Activated naive CD4-positive, alpha-beta T cell treated with anti-CD3 and anti-CD28 coated beads for 36 hours (primary cell): Measurements from ENCODE around the gene CALCOCO1. TPM values are rescaled to one million over a fixed set of nuclear protein-coding genes. Genes with fewer than 3 reads are reported as not detected.
"Not testable (repeated sequence)": the region's sequence is repeated elsewhere in the genome, so short reads cannot be mapped to it uniquely, and the experiment has no call there.

Experiments
- CTCF ChIA-PET: fragments of 350-600 bp; sonication (Branson Sonifier 250); formaldehyde crosslinking; loops from one replicate; lab custom pipeline; 2021; ENCODE audit warnings: antibody characterized with exemption; lab: Charles Lee
- DNase-seq: peaks from one replicate; pipeline ENCODE4 v3.0.0-alpha.2; 2020
- H3K27ac Mint-ChIP-seq: one replicate; pipeline ENCODE4 v1.8.0; 2021; ENCODE audit warnings: mild to moderate bottlenecking, mixed read lengths
- H3K27me3 Mint-ChIP-seq: one replicate; pipeline ENCODE4 v1.8.0; 2021; ENCODE audit warnings: low read depth, mixed read lengths
- H3K36me3 Mint-ChIP-seq: one replicate; pipeline ENCODE4 v1.8.0; 2021; ENCODE audit warnings: low read depth, mixed read lengths
- H3K4me1 Mint-ChIP-seq: one replicate; pipeline ENCODE4 v1.8.0; 2021; ENCODE audit warnings: low read depth, mixed read lengths
- H3K4me3 Mint-ChIP-seq: one replicate; pipeline ENCODE4 v1.8.0; 2021; ENCODE audit warnings: mild to moderate bottlenecking, moderate library complexity, mixed read lengths
- H3K9me3 Mint-ChIP-seq: one replicate; pipeline ENCODE4 v1.8.0; 2021; ENCODE audit warnings: mixed read lengths
- intact Hi-C: fragments of 100-400 bp; cut with micrococcal nuclease; formaldehyde crosslinking; loops from one replicate; pipeline ENCODE4 v1.15.1; 2023
- total RNA-seq, 2 experiments: library from RNA; stranded (reverse); gene quantifications; one replicate each; pipeline ENCODE4 v1.2.3, GENCODE V29; 2021

CALCOCO1 gene, protein sequence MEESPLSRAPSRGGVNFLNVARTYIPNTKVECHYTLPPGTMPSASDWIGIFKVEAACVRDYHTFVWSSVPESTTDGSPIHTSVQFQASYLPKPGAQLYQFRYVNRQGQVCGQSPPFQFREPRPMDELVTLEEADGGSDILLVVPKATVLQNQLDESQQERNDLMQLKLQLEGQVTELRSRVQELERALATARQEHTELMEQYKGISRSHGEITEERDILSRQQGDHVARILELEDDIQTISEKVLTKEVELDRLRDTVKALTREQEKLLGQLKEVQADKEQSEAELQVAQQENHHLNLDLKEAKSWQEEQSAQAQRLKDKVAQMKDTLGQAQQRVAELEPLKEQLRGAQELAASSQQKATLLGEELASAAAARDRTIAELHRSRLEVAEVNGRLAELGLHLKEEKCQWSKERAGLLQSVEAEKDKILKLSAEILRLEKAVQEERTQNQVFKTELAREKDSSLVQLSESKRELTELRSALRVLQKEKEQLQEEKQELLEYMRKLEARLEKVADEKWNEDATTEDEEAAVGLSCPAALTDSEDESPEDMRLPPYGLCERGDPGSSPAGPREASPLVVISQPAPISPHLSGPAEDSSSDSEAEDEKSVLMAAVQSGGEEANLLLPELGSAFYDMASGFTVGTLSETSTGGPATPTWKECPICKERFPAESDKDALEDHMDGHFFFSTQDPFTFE
- total RNA-seq, result 1 to 10 TPM; 8.1 to 8.3 TPM

DNA sequence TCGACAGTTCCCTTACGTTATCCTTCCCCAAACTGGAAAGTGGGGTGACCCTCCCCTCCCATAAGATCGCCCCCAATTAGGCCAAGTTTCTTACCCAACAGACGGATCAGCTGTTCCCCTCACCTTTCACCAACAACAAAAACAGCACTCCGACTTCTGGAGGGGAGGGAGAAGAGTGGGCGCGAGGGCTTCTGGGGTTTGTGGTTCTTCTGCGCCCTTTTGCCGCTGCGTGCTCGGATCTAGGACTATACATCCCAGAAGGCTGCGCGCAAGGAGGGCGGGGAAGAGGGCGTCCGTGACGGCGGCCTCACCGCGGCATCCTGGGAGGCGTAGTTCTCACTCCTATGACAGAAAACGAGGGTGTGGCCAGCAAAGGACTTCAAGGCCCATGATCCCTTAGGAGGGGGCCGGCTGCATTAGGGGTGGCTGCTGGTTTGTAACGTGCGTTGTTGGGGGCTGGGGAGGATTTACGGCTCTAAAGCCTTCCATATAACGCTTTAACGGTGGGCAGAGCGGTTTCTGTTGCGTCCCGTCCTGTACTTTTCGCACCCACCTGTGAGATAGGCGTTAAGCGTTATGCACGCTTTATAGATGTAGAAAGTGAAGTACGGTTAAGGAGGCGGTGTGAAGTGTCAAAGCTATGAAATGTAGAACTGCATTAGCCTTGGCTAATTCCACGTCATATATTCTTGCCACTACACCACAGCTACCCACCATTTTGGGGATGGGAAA lies at the start of gene CALCOCO1:
Gene CALCOCO1, minus strand, starts transcription at position 143 of the 732 bp plus-strand sequence. CDS start 2,210 bp downstream, outside the sequence.
- Mint-ChIP-seq H3K9me3 (no peaks in the 10 kb centered on the region), H3K36me3 (no peaks in the 10 kb centered on the region), H3K27me3 (no peaks in the 10 kb centered on the region), H3K4me3 (peak within 1 kb of the TSS; percentile 92), H3K27ac (peak within 1 kb of the TSS; percentile 87), H3K4me1 (peaks cover 16% of the 10 kb centered on the region)
- DNase-seq, result peak; percentile 99
- intact Hi-C loops, result loop anchor here (1.0 to 5.0 kb wide), 10 partner anchors 16 to 721 kb away; partner anchors contain the start of genes ATF7, ATP5MC2, COPZ1 and EIF4B
- CTCF ChIA-PET, result interaction anchor here (1.4 to 13.6 kb wide), 3 partner anchors 18 to 52 kb away, joined by 4 to 231 read pairs (median 9); partner anchors contain the start of gene ATP5MC2

GRCh38 chr12:53776872-53777271 lies 49.6 kb upstream of the CALCOCO1 start:
- Mint-ChIP-seq H3K4me3 (no peak overlapping the region), H3K27me3 (peaks cover 21% of the 10 kb centered on the region), H3K9me3 (no peaks in the 10 kb centered on the region), H3K36me3 (no peaks in the 10 kb centered on the region), H3K27ac (no peak overlapping the region), H3K4me1 (no peaks in the 10 kb centered on the region)
- CTCF ChIA-PET, result no interaction called here
- intact Hi-C loops, result no loop called here
- no peak for DNase-seq

DNA sequence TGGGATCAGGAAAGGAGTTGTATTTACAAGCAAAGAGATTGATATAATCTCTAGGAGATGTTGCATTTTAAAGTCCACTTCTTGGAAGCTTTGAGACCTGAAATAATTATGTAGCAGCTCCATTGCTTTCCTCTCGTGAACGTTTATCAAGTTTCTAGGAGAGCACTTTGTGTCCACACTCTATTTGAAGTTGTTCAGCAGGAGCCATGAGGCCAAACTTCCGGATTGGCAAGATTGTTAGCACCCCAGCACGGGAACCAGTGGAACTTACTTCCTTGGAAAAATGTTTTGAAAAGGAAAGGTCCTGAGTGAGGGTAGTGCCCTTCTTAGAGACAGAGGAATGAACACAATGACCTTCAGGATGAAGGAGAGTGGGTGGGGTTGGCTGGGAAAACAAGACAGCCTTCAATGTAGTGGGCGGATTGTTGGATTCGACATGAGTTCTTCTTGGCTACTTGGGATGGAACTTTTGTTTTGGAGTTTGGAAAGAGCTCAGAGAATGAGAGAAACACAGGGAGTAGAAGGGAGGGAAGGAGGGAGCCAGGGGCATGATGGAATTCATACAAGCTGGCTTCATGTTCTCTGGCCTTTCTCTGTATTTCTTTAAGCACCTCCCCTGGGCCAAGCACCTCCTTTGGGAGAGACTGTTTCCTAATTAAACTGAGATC lies 48.4 kb upstream of the CALCOCO1 start:
- Mint-ChIP-seq H3K36me3 (no peaks in the 10 kb centered on the region), H3K9me3 (no peaks in the 10 kb centered on the region), H3K27ac (no peak overlapping the region), H3K4me1 (no peaks in the 10 kb centered on the region), H3K4me3 (no peak overlapping the region), H3K27me3 (peaks cover 19% of the 10 kb centered on the region)
- DNase-seq, result no peak
- CTCF ChIA-PET, result interaction anchor here (0.6 to 1.0 kb wide), 2 partner anchors 15 to 19 kb away, joined by 3 to 4 read pairs; no protein-coding TSS in a partner anchor
- intact Hi-C loops, result no loop called here

DNA sequence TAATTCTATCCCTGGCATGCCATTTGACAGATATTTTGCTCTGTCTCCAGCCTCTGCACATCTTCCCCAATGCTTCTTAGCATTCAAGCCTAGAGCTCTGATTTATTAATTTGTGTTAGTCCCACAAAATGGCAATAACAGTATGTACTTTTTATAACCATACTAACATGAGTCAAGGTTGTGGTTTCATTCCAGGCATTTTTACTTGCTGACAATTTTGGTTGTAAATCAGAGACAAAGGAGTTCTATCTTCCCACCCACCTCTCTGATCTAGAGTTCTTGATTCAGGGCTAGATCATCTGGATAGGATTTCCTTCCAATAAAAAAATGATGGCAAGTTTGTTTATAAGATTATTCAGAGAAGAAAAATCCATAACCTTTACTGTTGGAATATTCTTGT lies 43.0 kb upstream of the CALCOCO1 start:
- Mint-ChIP-seq H3K27ac (no peak overlapping the region), H3K27me3 (peaks cover 35% of the 10 kb centered on the region), H3K9me3 (no peaks in the 10 kb centered on the region), H3K4me1 (no peaks in the 10 kb centered on the region), H3K4me3 (no peak overlapping the region), H3K36me3 (no peaks in the 10 kb centered on the region)
- DNase-seq, result no peak
- intact Hi-C loops, result no loop called here
- CTCF ChIA-PET, result no interaction called here

- Mint-ChIP-seq H3K27me3 (peaks cover 37% of the 10 kb centered on the region), H3K36me3 (no peaks in the 10 kb centered on the region), H3K4me1 (no peaks in the 10 kb centered on the region), H3K27ac (no peak overlapping the region), H3K4me3 (no peak overlapping the region), H3K9me3 (no peaks in the 10 kb centered on the region)
- no peak for DNase-seq
- intact Hi-C loops, result no loop called here
- CTCF ChIA-PET, result interaction anchor here (0.5 to 1.5 kb wide), 3 partner anchors 23 to 231 kb away, joined by 3 to 6 read pairs (median 3); no protein-coding TSS in a partner anchor
Observed at GRCh38 chr12:53768976-53769375, 41.7 kb upstream of the CALCOCO1 start.

GRCh38 chr12:53766881-53767280 lies 39.6 kb upstream of the CALCOCO1 start:
- DNase-seq, result no peak
- CTCF ChIA-PET, result no interaction called here
- intact Hi-C loops, result no loop called here
- H3K9me3 Mint-ChIP-seq, result no peaks in the 10 kb centered on the region
- no peak overlapping the region for H3K4me3 Mint-ChIP-seq
- no peaks in the 10 kb centered on the region for H3K36me3 Mint-ChIP-seq
- H3K27me3 Mint-ChIP-seq, result peaks cover 45% of the 10 kb centered on the region
- no peak overlapping the region for H3K27ac Mint-ChIP-seq
- no peaks in the 10 kb centered on the region for H3K4me1 Mint-ChIP-seq

DNA sequence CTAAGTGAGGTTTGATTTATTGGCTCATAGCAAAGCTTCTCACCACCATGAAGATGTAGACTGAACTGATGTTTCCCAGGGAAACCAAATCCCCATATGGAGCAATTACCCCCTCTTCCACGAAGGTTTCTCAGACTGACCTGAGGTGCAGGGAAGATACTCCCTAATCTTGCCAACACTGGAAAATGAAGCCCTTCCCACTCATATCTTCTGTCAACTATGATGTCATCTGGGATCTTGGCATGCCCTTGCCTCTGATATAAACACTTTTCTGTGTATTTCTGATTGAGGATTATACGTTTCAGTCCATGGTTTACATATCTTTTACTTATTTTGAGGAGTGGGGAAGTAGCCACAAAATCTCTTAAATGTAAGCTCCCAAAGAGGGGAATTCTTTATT lies 38.6 kb upstream of the CALCOCO1 start:
- intact Hi-C loops, result no loop called here
- H3K27ac Mint-ChIP-seq, result no peak overlapping the region
- no peaks in the 10 kb centered on the region for H3K36me3 Mint-ChIP-seq
- DNase-seq, result no peak
- H3K4me3 Mint-ChIP-seq, result no peak overlapping the region
- no peaks in the 10 kb centered on the region for H3K9me3 Mint-ChIP-seq
- H3K4me1 Mint-ChIP-seq, result no peaks in the 10 kb centered on the region
- CTCF ChIA-PET, result interaction anchor here (0.6 to 2.1 kb wide), 5 partner anchors 9 to 243 kb away, joined by 4 to 13 read pairs (median 6); partner anchors contain the start of gene HOXC8
- peaks cover 43% of the 10 kb centered on the region for H3K27me3 Mint-ChIP-seq

DNA sequence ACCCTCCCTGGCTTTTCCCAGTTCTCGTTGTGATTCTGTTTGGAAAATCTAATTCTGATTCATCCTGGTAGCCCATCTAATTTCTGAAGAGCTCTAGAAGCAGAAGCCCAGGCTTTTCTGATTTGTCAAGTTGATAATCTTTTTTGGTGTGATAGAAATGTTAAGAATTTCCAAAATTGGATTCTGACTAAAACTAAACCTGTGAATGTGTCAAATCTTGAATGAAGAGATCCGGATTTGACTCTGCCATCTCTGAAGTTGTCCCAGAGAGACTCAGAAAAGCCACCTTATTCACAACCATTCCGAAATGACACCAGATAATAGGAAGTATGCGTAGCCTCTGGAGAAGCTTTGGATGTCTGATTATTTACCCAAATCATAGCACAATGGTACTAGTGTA lies 37.4 kb upstream of the CALCOCO1 start:
- CTCF ChIA-PET, result interaction anchor here (0.6 to 2.1 kb wide), 6 partner anchors 8 to 256 kb away, joined by 3 to 13 read pairs (median 5); no protein-coding TSS in a partner anchor
- Mint-ChIP-seq H3K36me3 (no peaks in the 10 kb centered on the region), H3K4me1 (no peaks in the 10 kb centered on the region), H3K9me3 (no peaks in the 10 kb centered on the region), H3K27me3 (peaks cover 44% of the 10 kb centered on the region), H3K4me3 (no peak overlapping the region), H3K27ac (no peak overlapping the region)
- DNase-seq, result no peak
- intact Hi-C loops, result no loop called here

- H3K4me1 Mint-ChIP-seq, H3K36me3 Mint-ChIP-seq, H3K9me3 Mint-ChIP-seq, H3K27ac Mint-ChIP-seq, CTCF ChIA-PET, intact Hi-C loops, DNase-seq, H3K4me3 Mint-ChIP-seq: not testable (repeated sequence)
- H3K27me3 Mint-ChIP-seq, result peaks cover 60% of the 10 kb centered on the region
Observed at GRCh38 chr12:53762793-53763192, 35.5 kb upstream of the CALCOCO1 start.

- Mint-ChIP-seq H3K4me1 (peaks cover 7% of the 10 kb centered on the region), H3K36me3 (no peaks in the 10 kb centered on the region), H3K9me3 (no peaks in the 10 kb centered on the region), H3K27ac (no peak overlapping the region), H3K4me3 (no peak overlapping the region), H3K27me3 (peaks cover 49% of the 10 kb centered on the region)
- CTCF ChIA-PET, result interaction anchor here (0.7 kb wide), 1 partner anchor 18 kb away, joined by 3 read pairs; no protein-coding TSS in a partner anchor
- intact Hi-C loops, result no loop called here
- DNase-seq, result no peak
Observed at GRCh38 chr12:53761306-53761705, 34.1 kb upstream of the CALCOCO1 start.

DNA sequence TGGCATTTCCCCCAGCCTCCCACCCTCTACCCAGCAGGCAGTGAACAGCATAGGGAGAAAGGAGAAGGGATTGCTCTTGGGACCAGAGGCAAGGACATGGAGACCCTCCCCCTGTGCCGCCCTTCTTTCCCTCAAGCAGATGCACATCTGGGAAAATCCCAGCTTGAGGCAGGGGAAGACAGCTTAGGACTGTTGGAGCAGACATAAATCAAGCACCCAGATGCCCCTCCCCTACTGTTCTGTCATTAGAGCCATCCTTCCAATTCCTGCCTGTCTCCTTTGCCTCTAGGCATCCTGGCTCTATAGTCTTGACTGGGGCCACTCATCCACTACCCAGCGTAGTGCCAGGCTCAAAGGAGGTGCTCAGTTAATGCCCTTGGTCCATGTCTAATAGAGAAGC lies 32.0 kb upstream of the CALCOCO1 start:
- no peak for DNase-seq
- H3K4me3 Mint-ChIP-seq, result no peak overlapping the region
- H3K9me3 Mint-ChIP-seq, result no peaks in the 10 kb centered on the region
- H3K36me3 Mint-ChIP-seq, result no peaks in the 10 kb centered on the region
- H3K27me3 Mint-ChIP-seq, result peaks cover 39% of the 10 kb centered on the region
- CTCF ChIA-PET, result interaction anchor here (3.1 to 4.5 kb wide), 2 partner anchors 14 to 56 kb away, joined by 16 to 98 read pairs; no protein-coding TSS in a partner anchor
- peaks cover 7% of the 10 kb centered on the region for H3K4me1 Mint-ChIP-seq
- H3K27ac Mint-ChIP-seq, result no peak overlapping the region
- intact Hi-C loops, result no loop called here
